Subcutaneous abdominal adipose tissue (tissue), 5 donors: ENCODE data around the gene BMP8A.
"Not testable (repeated sequence)": the region's sequence is repeated elsewhere in the genome, so short reads cannot be mapped to it uniquely, and the experiment has no call there.

ENCODE experiments used
- H3K27ac ChIP-seq: one replicate; pipeline ENCODE4 v1.7.0; 2013; ENCODE audit warnings: low read depth, mild to moderate bottlenecking, inconsistent platforms, low read length, moderate library complexity
- H3K27me3 ChIP-seq, 5 donors: one replicate each; pipeline ENCODE4 v1.7.0; 2013; ENCODE audit warnings: low read length in 5 of 5, inconsistent platforms in 1 of 5; ENCODE audit not compliant: control insufficient read depth in 5 of 5, insufficient read depth in 4 of 5
- H3K36me3 ChIP-seq, 5 donors: one replicate each; pipeline ENCODE4 v1.7.0; 2013; ENCODE audit warnings: low read length in 5 of 5; ENCODE audit not compliant: control insufficient read depth in 5 of 5, insufficient read depth in 5 of 5
- H3K4me1 ChIP-seq, 5 donors: one replicate each; pipeline ENCODE4 v1.7.0; 2013; ENCODE audit warnings: low read length in 5 of 5, mild to moderate bottlenecking in 3 of 5, moderate library complexity in 1 of 5; ENCODE audit not compliant: control insufficient read depth in 5 of 5, insufficient read depth in 5 of 5
- H3K4me3 ChIP-seq, 5 donors: one replicate each; pipeline ENCODE4 v1.7.0; 2013; ENCODE audit warnings: low read length in 5 of 5, low read depth in 1 of 5
- H3K9ac ChIP-seq, 5 donors: one replicate each; pipeline ENCODE4 v1.7.0; 2013; ENCODE audit warnings: low read length in 5 of 5, mild to moderate bottlenecking in 4 of 5, moderate library complexity in 3 of 5
- H3K9me3 ChIP-seq, 5 donors: one replicate each; pipeline ENCODE4 v1.7.0; 2013; ENCODE audit warnings: low read length in 5 of 5; ENCODE audit not compliant: control insufficient read depth in 5 of 5
- donor health status: healthy.
- donor health status: healthy.
- donor health status: healthy.
- donor health status: healthy.
- donor health status: healthy.

BMP8A gene

GRCh38 chr1:39462074-39462473, 29.4 kb upstream of the BMP8A start:
- Histone ChIP-seq H3K4me1 (no peaks in the 10 kb centered on the region), H3K27ac (no peak overlapping the region), H3K36me3 (peaks cover 57 to 97% (median 93%) of the 10 kb centered on the region in 5 donors), H3K27me3 (no peaks in the 10 kb centered on the region), H3K9me3 (no peaks in the 10 kb centered on the region), H3K4me3 (no peak overlapping the region), H3K9ac (no peak overlapping the region)

GRCh38 chr1:39466413-39467107, 24.9 kb upstream of the BMP8A start:
- Histone ChIP-seq H3K27ac (no peak overlapping the region), H3K36me3 (peaks cover 53 to 95% (median 89%) of the 10 kb centered on the region in 5 donors), H3K27me3 (no peaks in the 10 kb centered on the region), H3K4me3 (no peak overlapping the region), H3K9ac (no peak overlapping the region), H3K4me1 (no peaks in the 10 kb centered on the region), H3K9me3 (no peaks in the 10 kb centered on the region)

GRCh38 chr1:39467108-39467720, 24.2 kb upstream of the BMP8A start:
- not testable (repeated sequence) for H3K4me1 ChIP-seq, H3K4me3 ChIP-seq, H3K9ac ChIP-seq, H3K27ac ChIP-seq, H3K27me3 ChIP-seq, H3K9me3 ChIP-seq
- peaks cover 51 to 95% (median 87%) of the 10 kb centered on the region in 5 donors for H3K36me3 ChIP-seq

GRCh38 chr1:39469150-39469549, 22.3 kb upstream of the BMP8A start:
- no peaks in the 10 kb centered on the region for H3K9me3 ChIP-seq
- peaks cover 58 to 93% (median 85%) of the 10 kb centered on the region in 5 donors for H3K36me3 ChIP-seq
- no peak overlapping the region for H3K27ac ChIP-seq
- no peak overlapping the region for H3K9ac ChIP-seq
- H3K4me1 ChIP-seq, result no peaks in the 10 kb centered on the region
- no peaks in the 10 kb centered on the region for H3K27me3 ChIP-seq
- no peak overlapping the region for H3K4me3 ChIP-seq

- Histone ChIP-seq H3K4me3 (no peak overlapping the region), H3K27ac (no peak overlapping the region), H3K36me3 (peaks cover 53 to 93% (median 82%) of the 10 kb centered on the region in 5 donors), H3K9ac (no peak overlapping the region), H3K4me1 (no peaks in the 10 kb centered on the region), H3K9me3 (no peaks in the 10 kb centered on the region), H3K27me3 (no peaks in the 10 kb centered on the region)
These were observed 21.4 kb upstream of the BMP8A start for GRCh38 chr1:39470040-39470439.

- Histone ChIP-seq H3K27ac (no peak overlapping the region), H3K4me1 (peaks cover 0 to 7% (median 5%) of the 10 kb centered on the region in 5 donors), H3K36me3 (peaks cover 43 to 89% (median 75%) of the 10 kb centered on the region in 5 donors), H3K27me3 (no peaks in the 10 kb centered on the region), H3K4me3 (no peak overlapping the region), H3K9me3 (no peaks in the 10 kb centered on the region), H3K9ac (no peak overlapping the region)
These were observed 18.6 kb upstream of the BMP8A start for GRCh38 chr1:39472826-39473225.

DNA sequence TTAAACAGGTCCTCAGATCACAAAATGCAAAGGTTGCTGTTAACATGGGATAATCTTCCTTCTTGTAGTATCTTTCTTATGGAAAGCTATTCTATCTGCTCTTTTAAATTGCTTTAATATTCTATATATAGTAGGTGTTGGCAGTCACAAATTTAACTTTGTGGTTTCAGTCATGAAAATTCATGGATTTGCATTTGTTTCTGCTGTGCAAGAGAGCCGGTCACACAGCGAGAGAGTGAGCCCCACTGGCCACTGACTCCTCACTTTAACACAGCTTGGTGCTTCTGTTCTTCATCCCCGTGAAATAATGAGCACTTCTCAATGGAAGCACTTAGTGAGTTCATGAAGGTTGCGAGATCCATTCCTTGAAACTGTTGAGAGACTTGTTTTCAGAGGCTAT, 18.1 kb upstream of the BMP8A start:
- Histone ChIP-seq H3K9ac (no peak overlapping the region), H3K4me3 (no peak overlapping the region), H3K4me1 (peaks cover 0 to 10% (median 8%) of the 10 kb centered on the region in 5 donors), H3K27ac (no peak overlapping the region), H3K9me3 (no peaks in the 10 kb centered on the region), H3K27me3 (no peaks in the 10 kb centered on the region), H3K36me3 (peaks cover 43 to 85% (median 72%) of the 10 kb centered on the region in 5 donors)

GRCh38 chr1:39474810-39475209, 16.6 kb upstream of the BMP8A start:
- Histone ChIP-seq H3K27me3 (no peaks in the 10 kb centered on the region), H3K9ac (no peak overlapping the region), H3K4me3 (no peak overlapping the region), H3K36me3 (peaks cover 34 to 85% (median 67%) of the 10 kb centered on the region in 5 donors), H3K27ac (no peak overlapping the region), H3K4me1 (peaks cover 0 to 16% (median 12%) of the 10 kb centered on the region in 5 donors), H3K9me3 (no peaks in the 10 kb centered on the region)

DNA sequence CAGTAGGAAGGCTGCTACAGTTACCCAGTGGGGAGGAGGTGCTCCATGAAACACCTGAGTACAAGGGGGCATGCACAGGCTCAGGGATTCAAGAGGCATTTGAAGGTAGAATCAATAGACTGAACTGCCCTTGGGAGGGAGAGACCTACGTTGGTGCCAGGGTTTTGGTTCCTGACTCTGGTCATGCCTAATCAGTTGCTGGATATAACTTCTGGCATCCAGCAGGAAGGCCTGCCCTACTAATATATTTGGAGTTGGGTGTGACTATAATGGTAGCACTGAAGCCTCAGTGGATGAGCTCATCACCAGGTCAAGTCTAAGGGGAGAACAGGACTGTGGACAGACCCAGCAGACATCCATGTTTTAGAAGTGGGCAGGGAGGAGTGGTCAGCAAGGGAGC, 15.9 kb upstream of the BMP8A start:
- H3K9ac ChIP-seq, H3K9me3 ChIP-seq, H3K4me3 ChIP-seq, H3K27me3 ChIP-seq, H3K27ac ChIP-seq: not testable (repeated sequence)
- peaks cover 32 to 86% (median 67%) of the 10 kb centered on the region in 5 donors for H3K36me3 ChIP-seq
- H3K4me1 ChIP-seq, result peaks cover 0 to 16% (median 12%) of the 10 kb centered on the region in 5 donors

DNA sequence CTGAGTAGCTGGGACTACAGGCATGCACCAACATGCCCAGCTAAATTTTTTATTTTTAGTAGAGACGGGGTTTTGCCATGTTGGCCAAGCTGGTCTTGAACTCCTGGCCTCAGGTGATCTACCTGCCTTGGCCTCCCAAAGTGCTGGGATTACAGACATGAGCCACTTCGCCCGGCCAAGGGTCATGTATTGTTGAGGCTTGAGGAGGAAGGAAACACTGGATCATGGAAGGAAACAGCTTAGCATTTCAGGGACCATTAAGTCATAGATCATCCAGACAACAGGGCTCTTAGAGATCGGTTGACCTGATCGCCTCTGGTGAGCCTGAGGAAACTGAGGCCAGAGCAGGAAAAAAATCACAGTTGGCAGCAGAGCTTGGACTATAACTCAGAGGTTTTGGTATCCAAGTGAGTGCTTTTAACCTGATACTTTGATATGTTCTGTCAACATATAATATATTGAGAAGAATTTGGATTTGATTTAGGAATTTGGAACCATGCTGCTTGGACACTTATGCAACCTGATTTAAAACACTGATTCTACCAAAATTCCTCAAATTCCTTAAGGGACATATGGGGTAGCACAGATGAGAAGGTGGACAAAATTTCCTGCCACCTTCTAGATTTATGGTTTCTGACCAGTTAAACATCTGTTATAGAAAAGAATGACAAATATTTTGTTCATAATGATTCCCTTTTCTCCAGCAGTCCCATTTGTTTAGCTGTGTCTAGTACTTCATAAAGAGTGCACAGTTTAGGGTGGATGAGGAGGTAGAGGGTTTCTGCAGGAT, 13.1 kb upstream of the BMP8A start:
- Histone ChIP-seq H3K27ac (no peak overlapping the region), H3K9me3 (no peaks in the 10 kb centered on the region), H3K27me3 (no peaks in the 10 kb centered on the region), H3K4me1 (peaks cover 0 to 16% (median 12%) of the 10 kb centered on the region in 5 donors), H3K4me3 (no peak overlapping the region), H3K36me3 (peaks cover 19 to 81% (median 63%) of the 10 kb centered on the region in 5 donors), H3K9ac (no peak overlapping the region)
